ENCODE measurements around the gene HLA-DOB.

The HLA-DOB gene

DNA sequence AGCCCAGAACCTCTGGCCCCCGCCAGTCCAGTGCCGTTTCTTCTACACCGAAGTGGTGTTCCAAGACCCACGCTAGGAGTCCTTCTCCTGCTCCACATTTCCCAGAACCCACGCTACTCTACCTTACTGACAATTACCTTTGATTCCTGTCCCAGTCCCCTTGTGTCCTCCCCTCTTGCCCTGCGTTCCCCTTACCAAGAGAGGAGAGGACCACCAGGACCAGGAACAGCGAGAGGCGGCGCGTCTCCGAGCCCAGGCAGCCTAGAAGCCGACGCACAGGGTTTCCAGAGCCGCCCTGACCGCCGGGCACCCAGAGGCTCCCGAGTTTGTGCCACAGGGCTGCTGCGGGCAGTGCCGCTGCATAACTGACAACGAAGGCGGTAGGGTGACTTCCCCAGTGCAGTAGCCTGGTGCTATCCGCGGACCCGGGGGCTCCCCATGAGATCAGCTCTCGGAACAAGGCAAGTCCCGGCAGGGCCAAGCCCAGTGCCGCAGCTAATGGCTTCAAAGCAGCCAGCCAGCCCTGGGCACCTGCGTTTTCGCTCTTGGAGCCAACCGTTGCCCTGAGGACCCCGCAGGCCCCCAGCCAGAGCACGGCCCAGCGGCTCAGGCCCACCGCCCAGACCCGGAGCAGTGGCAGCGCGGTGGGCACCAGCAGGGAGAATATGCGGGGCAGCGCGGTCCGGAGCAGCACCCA lies 36.2 kb upstream of the HLA-DOB start:
- H3K9ac ChIP-seq (ENCODE audit: low read depth, low read length) = peak overlapping the region; percentile 64; the same call in 1 of the 2 replicates
- H3K4me3 ChIP-seq (ENCODE audit: low read length) = peak overlapping the region; percentile 75
- H3K27me3 ChIP-seq (ENCODE audit: insufficient read depth, low read length) = peaks cover 87% of the 10 kb centered on the region
- no peak overlapping the region for H3K27ac ChIP-seq (ENCODE audit: low read length)
- H3K4me1 ChIP-seq (ENCODE audit: insufficient read depth, low read length) = no peaks in the 10 kb centered on the region
- 0 out of 2 replicates have a peak, but pooled peaks cover 2% of the 10 kb centered on the region for H3K36me3 ChIP-seq (ENCODE audit: insufficient read depth, low read depth, low read length)
- H3K9me3 ChIP-seq (ENCODE audit: insufficient read depth, low read depth, low read length) = no peaks in the 10 kb centered on the region

DNA sequence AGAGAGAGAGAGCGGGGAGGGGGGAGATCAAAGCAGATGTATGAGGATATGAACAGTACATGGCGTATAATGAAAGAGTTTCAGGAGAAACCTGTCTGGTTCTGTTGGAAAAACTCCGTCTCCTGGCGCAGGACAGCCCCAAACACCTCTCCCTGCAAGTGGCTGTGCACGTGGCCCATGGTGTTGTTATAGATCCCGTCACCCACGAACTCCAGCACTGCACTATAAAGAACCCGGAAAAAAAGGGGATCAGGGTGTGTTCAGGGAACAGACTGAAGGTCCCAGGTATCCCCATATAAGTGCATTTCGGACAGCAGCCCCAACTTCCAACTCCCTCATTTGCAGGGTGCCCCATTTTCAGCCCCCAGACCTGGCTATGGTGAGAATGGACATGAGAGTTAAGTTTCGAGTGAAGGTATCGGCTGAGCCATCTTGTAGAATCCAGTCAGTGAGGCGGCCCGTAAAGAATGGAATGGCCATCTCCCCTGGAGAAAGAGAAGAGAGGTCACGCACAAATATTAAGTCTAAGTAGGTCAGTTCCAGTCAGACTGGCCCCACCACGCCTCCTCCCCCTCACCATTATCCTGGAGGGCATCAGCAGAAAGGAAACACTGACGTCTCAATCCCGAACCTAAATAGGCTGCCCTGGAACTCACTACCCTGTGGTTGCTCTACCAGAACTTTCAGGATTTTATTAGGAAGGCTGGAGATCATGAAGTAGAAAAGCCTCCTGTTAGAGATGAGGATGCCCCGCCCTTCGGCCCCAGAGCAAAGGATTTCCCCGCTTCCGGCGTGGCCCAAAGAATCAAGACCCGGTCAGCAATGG lies 35.4 kb upstream of the HLA-DOB start:
- Histone ChIP-seq H3K9ac (ENCODE audit: low read depth, low read length) (peak overlapping the region; percentile 64; the same call in 1 of the 2 replicates), H3K27me3 (ENCODE audit: insufficient read depth, low read length) (peaks cover 82% of the 10 kb centered on the region), H3K27ac (ENCODE audit: low read length) (no peak overlapping the region)

DNA sequence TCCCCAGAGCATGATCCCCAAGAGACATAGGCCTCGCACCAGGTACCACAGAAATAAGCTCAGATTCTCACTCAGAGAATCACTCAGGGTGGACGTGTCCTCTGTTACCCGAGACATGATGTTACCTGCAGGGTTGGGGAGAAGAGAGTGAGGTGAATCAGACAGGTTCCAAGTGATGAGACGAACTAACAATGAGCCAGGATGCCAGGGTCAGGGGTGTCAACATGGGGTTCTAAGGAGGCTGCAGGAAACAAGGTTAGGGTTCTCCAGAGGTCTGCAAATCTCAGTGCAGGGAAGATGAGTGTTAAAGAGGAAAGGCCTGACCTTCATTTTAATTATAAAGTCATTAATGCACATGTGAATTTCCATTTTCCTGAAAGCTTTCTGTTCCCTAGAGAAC lies 34.2 kb upstream of the HLA-DOB start:
- Histone ChIP-seq H3K36me3 (ENCODE audit: insufficient read depth, low read depth, low read length) (0 out of 2 replicates have a peak, but pooled peaks cover 2% of the 10 kb centered on the region), H3K4me3 (ENCODE audit: low read length) (no peak overlapping the region), H3K4me1 (ENCODE audit: insufficient read depth, low read length) (no peaks in the 10 kb centered on the region), H3K27ac (ENCODE audit: low read length) (no peak overlapping the region), H3K27me3 (ENCODE audit: insufficient read depth, low read length) (peaks cover 72% of the 10 kb centered on the region), H3K9ac (ENCODE audit: low read depth, low read length) (no peak overlapping the region), H3K9me3 (ENCODE audit: insufficient read depth, low read depth, low read length) (no peaks in the 10 kb centered on the region)

More for the DNA sequence above, 35.4 kb upstream of the HLA-DOB start:
- Histone ChIP-seq H3K4me3 (ENCODE audit: low read length) (peak overlapping the region; percentile 75), H3K9me3 (ENCODE audit: insufficient read depth, low read depth, low read length) (no peaks in the 10 kb centered on the region), H3K36me3 (ENCODE audit: insufficient read depth, low read depth, low read length) (0 out of 2 replicates have a peak, but pooled peaks cover 2% of the 10 kb centered on the region), H3K4me1 (ENCODE audit: insufficient read depth, low read length) (no peaks in the 10 kb centered on the region)

DNA sequence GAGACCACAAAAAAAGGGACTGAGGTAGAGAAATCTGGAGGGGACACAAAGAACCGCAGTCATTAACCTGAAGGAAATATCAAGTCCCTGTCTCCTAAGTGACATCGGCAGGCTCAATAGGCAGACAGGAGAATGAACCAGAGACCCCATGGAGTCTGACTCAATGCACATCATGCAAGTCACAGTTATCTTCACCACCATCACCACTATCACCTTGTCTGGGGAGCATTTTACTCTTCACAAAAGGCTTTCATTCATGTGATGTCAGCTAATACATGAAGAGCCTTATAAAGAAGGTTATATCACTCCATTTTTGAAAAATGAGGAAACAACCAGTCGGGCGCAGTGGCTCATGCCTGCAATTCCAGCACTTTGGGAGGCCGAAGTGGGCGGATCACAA lies 32.3 kb upstream of the HLA-DOB start:
- peaks cover 68% of the 10 kb centered on the region for H3K27me3 ChIP-seq (ENCODE audit: insufficient read depth, low read length)
- H3K4me1 ChIP-seq (ENCODE audit: insufficient read depth, low read length) = no peaks in the 10 kb centered on the region
- H3K4me3 ChIP-seq (ENCODE audit: low read length) = no peak overlapping the region
- H3K27ac ChIP-seq (ENCODE audit: low read length) = no peak overlapping the region
- 0 out of 2 replicates have a peak, but pooled peaks cover 2% of the 10 kb centered on the region for H3K36me3 ChIP-seq (ENCODE audit: insufficient read depth, low read depth, low read length)
- H3K9ac ChIP-seq (ENCODE audit: low read depth, low read length) = no peak overlapping the region
- no peaks in the 10 kb centered on the region for H3K9me3 ChIP-seq (ENCODE audit: insufficient read depth, low read depth, low read length)

DNA sequence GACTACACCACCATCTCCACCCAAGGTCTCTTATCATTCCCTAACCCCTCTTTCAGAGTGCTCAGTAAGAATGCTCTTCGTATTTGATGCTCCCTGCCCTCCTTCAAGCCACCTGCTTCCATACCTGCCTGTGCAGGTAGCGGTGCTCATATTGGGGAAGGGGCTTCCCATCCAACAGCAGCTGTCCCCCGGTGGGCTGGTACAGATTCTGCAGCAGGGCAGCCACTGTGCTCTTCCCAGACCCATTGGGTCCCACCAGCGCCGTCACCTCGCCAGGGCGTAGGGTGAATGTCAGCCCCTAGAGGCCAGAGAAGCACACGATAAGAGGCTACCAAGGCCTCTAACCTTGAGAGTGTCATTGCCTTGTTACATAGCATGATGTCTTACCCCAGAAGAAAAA lies 31.0 kb upstream of the HLA-DOB start:
- peaks cover 3% of the 10 kb centered on the region; the same call in 1 of the 2 replicates for H3K4me1 ChIP-seq (ENCODE audit: insufficient read depth, low read length)
- no peaks in the 10 kb centered on the region for H3K9me3 ChIP-seq (ENCODE audit: insufficient read depth, low read depth, low read length)
- 0 out of 2 replicates have a peak, but pooled peaks cover 2% of the 10 kb centered on the region for H3K36me3 ChIP-seq (ENCODE audit: insufficient read depth, low read depth, low read length)
- no peak overlapping the region for H3K9ac ChIP-seq (ENCODE audit: low read depth, low read length)
- no peak overlapping the region for H3K4me3 ChIP-seq (ENCODE audit: low read length)
- H3K27me3 ChIP-seq (ENCODE audit: insufficient read depth, low read length) = peaks cover 68% of the 10 kb centered on the region
- H3K27ac ChIP-seq (ENCODE audit: low read length) = no peak overlapping the region

DNA sequence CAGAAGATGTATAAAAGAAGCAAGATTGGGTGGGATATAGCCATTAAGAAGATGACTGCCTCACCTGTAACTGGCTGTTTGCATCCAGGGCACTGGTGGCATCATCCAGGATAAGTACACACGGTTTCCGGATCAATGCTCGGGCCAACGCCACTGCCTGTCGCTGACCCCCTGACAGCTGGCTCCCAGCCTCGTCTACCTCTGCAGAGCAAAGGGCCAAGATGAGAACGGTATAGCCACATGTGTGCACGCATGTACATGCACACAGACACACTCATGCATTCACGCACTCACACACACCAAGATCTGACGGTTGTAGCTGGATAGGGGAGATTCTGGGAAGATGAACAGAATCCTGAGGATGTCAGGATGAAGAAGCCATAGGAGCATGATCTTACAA lies 30.2 kb upstream of the HLA-DOB start:
- Histone ChIP-seq H3K4me1 (ENCODE audit: insufficient read depth, low read length) (peaks cover 3% of the 10 kb centered on the region; the same call in 1 of the 2 replicates), H3K9me3 (ENCODE audit: insufficient read depth, low read depth, low read length) (no peaks in the 10 kb centered on the region), H3K36me3 (ENCODE audit: insufficient read depth, low read depth, low read length) (0 out of 2 replicates have a peak, but pooled peaks cover 2% of the 10 kb centered on the region), H3K9ac (ENCODE audit: low read depth, low read length) (no peak overlapping the region), H3K27me3 (ENCODE audit: insufficient read depth, low read length) (peaks cover 68% of the 10 kb centered on the region), H3K27ac (ENCODE audit: low read length) (no peak overlapping the region), H3K4me3 (ENCODE audit: low read length) (no peak overlapping the region)

DNA sequence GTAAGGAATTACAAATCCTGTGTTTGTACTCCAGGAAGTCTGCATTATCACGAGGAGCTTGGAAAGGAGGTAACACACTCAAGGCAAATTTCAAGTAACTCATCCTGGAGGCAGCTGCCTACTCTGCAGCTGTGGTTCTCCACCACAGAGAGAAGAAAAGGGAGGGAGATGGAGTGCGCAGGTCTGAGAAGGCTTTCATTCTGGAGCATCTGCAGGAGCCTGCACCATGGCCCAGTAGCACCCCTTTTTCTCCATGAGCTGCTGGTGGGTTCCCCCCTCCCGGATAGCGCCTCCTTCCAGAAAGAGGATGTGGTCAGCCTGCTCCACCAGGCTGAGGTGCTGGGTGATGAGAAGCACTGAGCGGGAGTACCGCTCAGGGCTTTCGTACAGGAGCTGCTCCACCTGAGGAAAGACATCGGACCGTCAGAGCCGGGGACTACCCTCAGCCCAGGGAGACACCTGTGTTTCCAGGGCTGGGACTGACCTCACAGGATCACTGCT lies 28.6 kb upstream of the HLA-DOB start:
- H3K4me1 ChIP-seq (ENCODE audit: insufficient read depth, low read length) = peaks cover 3% of the 10 kb centered on the region; the same call in 1 of the 2 replicates
- no peaks in the 10 kb centered on the region for H3K9me3 ChIP-seq (ENCODE audit: insufficient read depth, low read depth, low read length)
- H3K27ac ChIP-seq (ENCODE audit: low read length) = no peak overlapping the region
- no peak overlapping the region for H3K4me3 ChIP-seq (ENCODE audit: low read length)
- H3K9ac ChIP-seq (ENCODE audit: low read depth, low read length) = no peak overlapping the region
- H3K36me3 ChIP-seq (ENCODE audit: insufficient read depth, low read depth, low read length) = no peaks in the 10 kb centered on the region
- peaks cover 61% of the 10 kb centered on the region for H3K27me3 ChIP-seq (ENCODE audit: insufficient read depth, low read length)

DNA sequence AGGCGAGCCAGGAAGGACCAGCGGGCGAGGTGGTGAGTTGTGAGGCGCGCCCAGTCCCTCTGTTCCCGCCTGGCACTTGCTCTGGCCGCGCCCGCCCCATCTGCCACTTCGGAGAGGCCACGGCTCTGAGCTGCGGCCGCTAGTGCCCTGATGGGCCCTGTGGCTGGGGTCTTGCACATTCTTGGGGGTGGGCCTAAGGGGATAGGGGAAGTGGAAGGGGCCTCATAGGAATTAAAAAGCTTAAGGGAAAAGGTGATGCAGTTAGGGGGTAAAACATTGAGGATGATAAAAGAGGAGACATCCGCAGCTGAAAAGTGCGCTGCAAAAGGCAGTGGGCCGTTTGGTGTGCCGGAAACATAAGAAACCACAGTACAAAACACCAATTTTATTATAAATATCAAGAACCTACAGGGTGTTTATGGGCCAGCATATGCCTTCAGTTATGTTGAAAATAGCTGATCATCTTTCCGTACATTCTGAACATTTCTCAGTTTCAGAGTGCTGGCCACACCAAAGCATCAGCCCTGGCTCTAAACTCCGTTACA lies 28.1 kb upstream of the HLA-DOB start:
- no peaks in the 10 kb centered on the region for H3K36me3 ChIP-seq (ENCODE audit: insufficient read depth, low read depth, low read length)
- no peaks in the 10 kb centered on the region for H3K9me3 ChIP-seq (ENCODE audit: insufficient read depth, low read depth, low read length)
- no peak overlapping the region for H3K27ac ChIP-seq (ENCODE audit: low read length)
- peaks cover 3% of the 10 kb centered on the region; the same call in 1 of the 2 replicates for H3K4me1 ChIP-seq (ENCODE audit: insufficient read depth, low read length)
- no peak overlapping the region for H3K9ac ChIP-seq (ENCODE audit: low read depth, low read length)
- H3K4me3 ChIP-seq (ENCODE audit: low read length) = peak overlapping the region; percentile 92; the same call in 1 of the 2 replicates
- H3K27me3 ChIP-seq (ENCODE audit: insufficient read depth, low read length) = peaks cover 56% of the 10 kb centered on the region

DNA sequence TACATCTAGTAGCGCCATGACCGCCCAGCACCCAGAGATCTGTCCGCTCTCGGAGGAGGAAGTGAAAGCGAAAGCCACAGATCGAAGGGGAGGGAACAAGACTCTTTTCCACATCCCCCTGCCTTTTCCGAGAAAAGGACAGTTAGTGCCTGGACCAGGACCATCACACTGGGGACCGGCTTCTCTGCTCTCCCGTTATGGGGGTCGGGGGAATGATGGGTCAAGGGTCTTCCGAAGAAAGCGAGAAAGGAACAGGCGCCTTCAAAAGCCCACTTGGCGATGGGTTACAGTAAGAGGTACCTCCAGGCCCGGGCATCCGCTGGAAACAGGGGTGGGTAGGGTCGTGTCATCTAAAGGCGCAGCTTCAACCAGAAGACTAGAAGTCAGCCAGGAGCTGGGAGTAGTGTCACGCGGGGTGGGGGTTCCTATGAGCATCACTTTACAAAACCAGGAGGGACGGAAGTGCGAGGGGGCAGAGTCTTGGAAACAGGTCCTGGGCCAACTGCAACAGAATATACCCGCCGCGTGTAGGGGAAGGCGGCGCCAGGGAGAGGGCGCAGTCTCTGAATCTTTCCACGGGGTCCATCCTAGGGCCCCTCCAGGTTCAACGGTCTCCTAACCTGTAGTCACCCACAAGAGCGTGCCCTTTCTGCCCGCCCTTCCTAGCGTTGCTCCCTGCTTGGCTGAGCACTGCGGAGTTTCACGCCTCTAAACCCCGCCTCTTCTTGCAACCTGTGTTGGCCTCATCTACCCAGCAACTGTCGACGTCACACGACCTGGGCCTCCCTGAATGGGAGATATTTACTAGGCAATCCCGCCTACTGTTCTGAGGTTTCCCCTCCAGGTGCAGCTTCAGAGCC lies 27.4 kb upstream of the HLA-DOB start, which contains the start of gene PSMB8:
TSS of gene PSMB8 (minus strand) at position 69 of the 860 bp plus-strand sequence. CDS start at position 18, 51 bp downstream.
- Histone ChIP-seq H3K4me1 (ENCODE audit: insufficient read depth, low read length) (peaks cover 3% of the 10 kb centered on the region; the same call in 1 of the 2 replicates), H3K4me3 (ENCODE audit: low read length) (peak within 1 kb of the TSS; percentile 92), H3K36me3 (ENCODE audit: insufficient read depth, low read depth, low read length) (no peaks in the 10 kb centered on the region), H3K9me3 (ENCODE audit: insufficient read depth, low read depth, low read length) (no peaks in the 10 kb centered on the region), H3K9ac (ENCODE audit: low read depth, low read length) (peak within 1 kb of the TSS; percentile 76; the same call in 1 of the 2 replicates), H3K27me3 (ENCODE audit: insufficient read depth, low read length) (peaks cover 56% of the 10 kb centered on the region), H3K27ac (ENCODE audit: low read length) (no peak within 1 kb of the TSS)

DNA sequence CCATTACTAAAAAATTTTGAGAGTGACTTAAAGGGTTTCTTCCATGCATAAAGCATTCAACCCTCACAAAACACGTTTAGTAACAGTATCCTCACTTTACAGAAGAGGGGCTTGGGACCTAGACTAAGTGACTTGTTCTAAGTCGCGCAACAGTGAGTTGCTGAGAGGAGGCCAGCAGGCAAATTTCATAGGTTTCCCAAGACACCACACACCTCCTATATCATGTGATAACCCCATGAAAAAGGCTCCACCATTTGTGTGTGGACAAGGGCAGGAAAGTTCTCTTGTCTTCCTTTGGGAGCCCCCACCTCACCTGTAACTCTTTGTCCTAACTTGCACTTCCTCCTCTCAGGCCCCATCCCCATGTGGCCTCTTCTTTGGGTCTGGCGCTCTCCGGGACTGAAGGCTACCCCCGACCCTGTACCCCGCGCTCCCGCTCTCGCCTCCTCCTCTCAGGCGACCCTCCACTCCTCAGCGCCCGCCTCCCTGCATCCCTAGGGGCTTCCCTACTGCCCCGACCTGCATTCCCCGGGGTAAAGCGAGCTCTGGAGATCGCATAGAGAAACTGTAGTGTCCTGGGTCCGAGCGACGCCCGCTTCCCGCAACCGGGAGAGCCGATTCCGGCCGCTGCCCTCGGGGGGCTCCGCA lies 26.7 kb upstream of the HLA-DOB start:
- Histone ChIP-seq H3K27me3 (ENCODE audit: insufficient read depth, low read length) (peaks cover 50% of the 10 kb centered on the region), H3K9ac (ENCODE audit: low read depth, low read length) (peak overlapping the region; percentile 76; the same call in 1 of the 2 replicates), H3K9me3 (ENCODE audit: insufficient read depth, low read depth, low read length) (no peaks in the 10 kb centered on the region), H3K36me3 (ENCODE audit: insufficient read depth, low read depth, low read length) (no peaks in the 10 kb centered on the region), H3K4me3 (ENCODE audit: low read length) (peak overlapping the region; percentile 92), H3K27ac (ENCODE audit: low read length) (no peak overlapping the region), H3K4me1 (ENCODE audit: insufficient read depth, low read length) (peaks cover 3% of the 10 kb centered on the region; the same call in 1 of the 2 replicates)
